SK-N-SH (cell line): ENCODE measurements around the gene SKA1.

ENCODE experiments used
- CTCF ChIP-seq: fragments of 200-600 bp; sonication (generic); IDR thresholded peaks from 2 replicates; pipeline ENCODE4 v1.6.1; 2017; ENCODE audit warnings: antibody characterized with exemption, mild to moderate bottlenecking, moderate library complexity
- EP300 ChIP-seq, 2 experiments: IDR thresholded peaks; 2 replicates each; pipeline versions ENCODE4 v1.4.0 to v1.6.1; 2012; ENCODE audit warnings: borderline replicate concordance in 1 of 2, low read depth in 1 of 2, low read length in 1 of 2
- EZH2phosphoT487 ChIP-seq: fragments of 200-600 bp; sonication (generic); IDR thresholded peaks from 2 replicates; pipeline ENCODE4 v1.6.1; 2017; ENCODE audit warnings: low read depth, mixed run types, mild to moderate bottlenecking, antibody characterized with exemption, moderate library complexity, borderline replicate concordance
- FOXJ3 ChIP-seq: sonication (generic); formaldehyde crosslinking; IDR thresholded peaks from 2 replicates; pipeline ENCODE4 v1.5.1; 2020; ENCODE audit warnings: mild to moderate bottlenecking, missing genetic modification reagents
- GABPA ChIP-seq: IDR thresholded peaks from 2 replicates; pipeline ENCODE4 v1.4.0; 2012; ENCODE audit warnings: low read depth, mild to moderate bottlenecking
- MAX ChIP-seq: IDR thresholded peaks from 2 replicates; pipeline ENCODE4 v1.4.0; 2012; ENCODE audit warnings: low read depth
- MXI1 ChIP-seq: IDR thresholded peaks from 2 replicates; pipeline ENCODE4 v1.6.1; 2012; ENCODE audit warnings: mild to moderate bottlenecking, low read depth, low read length, improper control_type of control experiment
- POLR2AphosphoS5 ChIP-seq: IDR thresholded peaks from 2 replicates; pipeline ENCODE4 v1.6.1; 2012; ENCODE audit warnings: low read depth, low read length
- RCOR1 ChIP-seq: fragments of 150-350 bp; IDR thresholded peaks from 2 replicates; pipeline ENCODE4 v1.6.1; 2017; ENCODE audit warnings: antibody characterized with exemption, low read length
- RFX5 ChIP-seq: IDR thresholded peaks from 2 replicates; pipeline ENCODE4 v1.6.1; 2012; ENCODE audit warnings: mild to moderate bottlenecking, improper control_type of control experiment, low read length
- RXRA ChIP-seq: IDR thresholded peaks from 2 replicates; pipeline ENCODE4 v1.4.0; 2012; ENCODE audit warnings: low read depth, mild to moderate bottlenecking, borderline replicate concordance
- TAF1 ChIP-seq: IDR thresholded peaks from 2 replicates; pipeline ENCODE4 v1.6.1; 2012; ENCODE audit warnings: low read depth, mild to moderate bottlenecking, low read length, moderate library complexity, borderline replicate concordance
- USF1 ChIP-seq: IDR thresholded peaks from 2 replicates; pipeline ENCODE4 v1.4.0; 2012; ENCODE audit warnings: low read depth, borderline replicate concordance
- YY1 ChIP-seq: IDR thresholded peaks from 2 replicates; pipeline ENCODE4 v1.4.0; 2012; ENCODE audit warnings: low read depth, mild to moderate bottlenecking

- TF ChIP-seq TAF1 (no peak), CTCF (no peak), USF1 (no peak), RFX5 (no peak), EZH2phosphoT487 (no peak), FOXJ3 (CRISPR knock-in tag) (no peak), EP300 (IDR thresholded peaks at IDR 0.05; ENCODE audit: borderline replicate concordance in 1 of 2, low read depth in 1 of 2, low read length in 1 of 2) (no peak), POLR2AphosphoS5 (no peak), RXRA (no peak), MAX (no peak), YY1 (no peak), RCOR1 (no peak), GABPA (no peak), MXI1 (no peak)
Measured at GRCh38 chr18:50401295-50401694, 26.4 kb downstream of the SKA1 start.
